GDM1 (cell line): ENCODE results near the gene SGMS1.
"Not testable (repeated sequence)": the region's sequence is repeated elsewhere in the genome, so short reads cannot be mapped to it uniquely, and the experiment has no call there.

Source experiments
- DNase-seq: peaks from one replicate; lab custom pipeline; 2025; lab: John Stamatoyannopoulos, UW

SGMS1 gene

GRCh38 chr10:50508315-50509051 is 115.3 kb downstream of the SGMS1 start:
- no peak for DNase-seq

- DNase-seq: no peak
These were observed 116.7 kb downstream of the SGMS1 start for GRCh38 chr10:50506861-50507573.

GRCh38 chr10:50504389-50504788 is 119.4 kb downstream of the SGMS1 start:
- DNase-seq: no peak

- DNase-seq: no peak
These were observed 120.0 kb downstream of the SGMS1 start for GRCh38 chr10:50503661-50504320.

- DNase-seq: not testable (repeated sequence)
These were observed 120.6 kb downstream of the SGMS1 start for GRCh38 chr10:50503156-50503555.

- DNase-seq: no peak
These were observed 121.8 kb downstream of the SGMS1 start for GRCh38 chr10:50501924-50502452.

- no peak for DNase-seq
These were observed 122.3 kb downstream of the SGMS1 start for GRCh38 chr10:50501478-50501877.

GRCh38 chr10:50498465-50498864 is 125.3 kb downstream of the SGMS1 start:
- no peak for DNase-seq

- no peak for DNase-seq
These were observed 126.0 kb downstream of the SGMS1 start for GRCh38 chr10:50497758-50498157.

- DNase-seq: no peak
These were observed 127.5 kb downstream of the SGMS1 start for GRCh38 chr10:50496228-50496627.

- no peak for DNase-seq
These were observed 133.5 kb downstream of the SGMS1 start for GRCh38 chr10:50490241-50490640.

- DNase-seq: not testable (repeated sequence)
These were observed 139.2 kb downstream of the SGMS1 start for GRCh38 chr10:50484550-50484949.

GRCh38 chr10:50480054-50481007 is 143.4 kb downstream of the SGMS1 start:
- DNase-seq: no peak

- DNase-seq: no peak
These were observed 146.2 kb downstream of the SGMS1 start for GRCh38 chr10:50477287-50478203.

GRCh38 chr10:50473756-50474155 is 150.0 kb downstream of the SGMS1 start:
- DNase-seq: no peak

GRCh38 chr10:50472914-50473313 is 150.8 kb downstream of the SGMS1 start:
- DNase-seq: no peak

- DNase-seq: no peak
These were observed 152.2 kb downstream of the SGMS1 start for GRCh38 chr10:50471583-50471975.

GRCh38 chr10:50470798-50471582 is 152.8 kb downstream of the SGMS1 start:
- DNase-seq: no peak

- DNase-seq: no peak
These were observed 153.4 kb downstream of the SGMS1 start for GRCh38 chr10:50470345-50470744.

- no peak for DNase-seq
These were observed 154.0 kb downstream of the SGMS1 start for GRCh38 chr10:50469778-50470193.
